ENCODE results near the gene LMAN2L.

The LMAN2L gene

DNA sequence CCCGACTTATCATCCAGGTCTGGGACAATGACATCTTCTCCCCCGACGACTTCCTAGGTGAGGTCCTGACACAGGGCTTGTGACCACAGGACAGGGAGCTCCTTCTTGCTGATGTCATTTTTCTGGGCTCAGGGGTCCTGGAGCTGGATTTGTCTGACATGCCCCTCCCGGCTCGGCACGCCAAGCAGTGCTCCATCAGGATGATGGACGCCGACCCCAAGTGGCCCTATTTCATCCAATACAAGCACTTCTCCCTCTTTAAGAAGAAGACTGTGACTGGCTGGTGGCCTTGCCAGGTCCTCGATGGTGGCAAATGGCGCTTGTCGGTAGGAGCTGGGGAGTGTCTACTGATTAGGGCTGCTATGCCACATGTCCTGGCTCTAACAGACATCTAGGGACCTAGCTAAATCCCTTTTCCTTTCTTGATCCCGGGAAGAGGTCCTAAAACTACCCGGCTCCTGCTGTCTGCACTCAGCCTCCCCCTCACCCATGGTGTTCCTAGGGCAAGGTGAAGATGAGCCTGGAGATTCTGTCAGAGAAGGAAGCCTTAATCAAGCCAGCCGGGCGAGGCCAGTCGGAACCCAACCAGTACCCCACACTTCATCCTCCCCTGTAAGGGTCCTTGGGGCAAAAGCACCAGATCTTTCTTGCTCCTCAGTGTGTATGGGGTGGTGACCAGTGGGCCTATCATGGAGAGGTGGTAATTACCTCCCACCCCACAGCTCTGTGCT, 36.7 kb downstream of the LMAN2L start:
- no peak for DNase-seq

DNA sequence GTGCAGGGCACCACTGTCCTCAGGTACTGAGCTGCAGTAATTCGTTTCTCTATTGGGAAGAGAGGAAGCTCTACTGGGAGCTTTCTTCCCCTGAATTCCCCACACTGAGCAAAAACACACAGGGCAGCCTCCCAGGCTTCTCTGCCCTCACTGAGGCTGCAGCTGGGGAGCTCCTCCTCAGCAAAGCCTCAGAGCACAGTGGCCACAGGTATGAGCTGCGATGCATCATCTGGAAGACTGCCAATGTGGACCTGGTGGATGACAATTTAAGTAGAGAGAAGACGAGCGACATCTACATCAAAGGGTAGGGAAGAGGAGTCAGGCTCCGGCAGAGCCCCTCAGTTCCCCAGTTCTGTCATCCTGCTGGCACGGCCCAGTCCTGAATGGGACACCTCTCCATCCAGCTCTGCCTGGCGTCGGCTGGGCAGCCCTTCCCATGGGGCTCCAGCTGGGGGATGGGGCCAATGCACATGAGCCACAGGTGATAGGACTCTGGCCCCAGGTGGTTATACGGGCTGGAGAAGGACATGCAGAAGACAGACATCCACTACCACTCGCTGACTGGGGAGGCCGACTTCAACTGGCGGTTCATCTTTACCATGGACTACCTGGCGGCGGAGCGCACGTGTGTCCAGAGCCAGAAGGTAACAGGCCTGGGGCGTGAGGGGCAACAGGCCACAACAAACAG, 37.6 kb downstream of the LMAN2L start:
- DNase-seq: no peak

- DNase-seq: no peak
These were observed 38.2 kb downstream of the LMAN2L start for GRCh38 chr2:96701636-96702035.

DNA sequence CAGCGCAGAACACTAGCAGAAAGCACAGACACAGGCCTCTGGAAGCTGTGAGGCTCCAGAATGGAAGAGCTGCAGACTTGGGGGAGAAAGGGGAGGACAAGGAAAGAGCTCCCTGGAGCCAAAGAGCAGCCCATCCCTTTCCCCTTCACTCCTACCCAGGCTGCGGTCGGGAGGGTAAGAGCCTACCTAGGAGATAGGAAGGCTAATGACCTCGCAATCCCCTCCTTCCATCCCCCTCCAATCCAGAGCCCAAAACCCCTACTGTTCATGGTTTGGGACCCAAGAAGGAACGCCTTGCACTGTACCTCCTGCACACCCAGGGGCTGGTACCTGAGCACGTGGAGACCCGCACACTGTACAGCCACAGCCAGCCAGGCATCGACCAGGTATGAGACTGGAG, 39.8 kb downstream of the LMAN2L start:
- DNase-seq: no peak

DNA sequence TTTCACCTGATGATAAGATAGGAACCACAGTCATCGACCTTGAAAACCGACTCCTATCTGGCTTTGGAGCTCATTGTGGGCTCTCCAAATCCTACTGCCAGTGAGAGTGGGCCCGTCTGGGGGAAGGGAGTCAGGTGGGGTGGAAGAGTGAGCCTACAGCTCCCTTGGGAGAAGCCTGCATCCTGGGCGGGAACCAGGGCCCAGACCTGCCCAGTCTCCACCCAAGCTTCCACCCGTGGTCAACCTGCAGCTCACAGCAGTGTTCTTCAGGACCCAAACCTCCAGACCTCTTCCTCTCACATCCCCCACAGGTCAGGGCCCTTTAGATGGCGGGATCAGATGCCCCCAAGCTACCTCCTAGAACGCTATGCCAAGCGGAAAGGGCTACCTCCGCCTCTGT, 40.2 kb downstream of the LMAN2L start:
- DNase-seq: no peak

DNA sequence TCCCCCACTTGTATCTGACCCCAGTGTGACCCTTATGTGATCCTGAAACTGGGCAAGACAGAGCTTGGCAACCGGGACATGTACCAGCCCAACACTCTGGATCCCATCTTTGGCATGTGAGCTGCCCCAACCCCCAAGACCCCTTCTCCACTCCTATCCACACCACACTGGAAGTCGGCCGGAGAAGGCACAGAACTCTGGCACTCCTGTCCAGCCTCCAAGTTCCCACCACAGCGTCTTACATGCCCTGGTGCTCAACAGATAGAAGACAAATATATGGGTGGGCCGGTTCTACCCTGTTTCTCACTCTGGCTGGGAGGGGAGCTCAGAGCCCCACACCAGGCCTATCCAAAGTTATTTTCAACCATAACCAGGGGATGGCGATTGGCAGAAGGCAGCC, 40.8 kb downstream of the LMAN2L start:
- no peak for DNase-seq

- no peak for DNase-seq
These were observed 41.5 kb downstream of the LMAN2L start for GRCh38 chr2:96698221-96698861.

DNA sequence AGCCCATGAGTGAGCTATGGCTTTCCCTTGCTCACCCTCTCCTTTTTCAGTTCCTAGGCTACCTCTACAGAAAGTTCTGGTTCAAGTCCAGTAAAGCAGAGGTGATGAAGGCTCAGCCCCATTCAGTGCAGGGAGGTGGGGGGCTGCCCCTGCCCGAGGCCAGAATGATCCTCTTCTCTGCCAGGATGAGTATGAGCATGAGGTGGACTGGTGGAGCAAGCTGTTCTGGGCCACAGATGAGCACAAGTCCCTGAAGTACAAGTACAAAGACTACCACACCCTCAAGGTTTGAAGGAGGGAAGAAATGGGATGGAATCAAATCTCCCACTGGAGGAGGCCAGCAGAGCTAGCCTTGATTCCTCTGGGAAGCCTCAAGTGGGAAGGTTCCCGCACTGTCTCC, 42.4 kb downstream of the LMAN2L start:
- no peak for DNase-seq

GRCh38 chr2:96695602-96696001, 44.3 kb downstream of the LMAN2L start:
- DNase-seq: no peak

DNA sequence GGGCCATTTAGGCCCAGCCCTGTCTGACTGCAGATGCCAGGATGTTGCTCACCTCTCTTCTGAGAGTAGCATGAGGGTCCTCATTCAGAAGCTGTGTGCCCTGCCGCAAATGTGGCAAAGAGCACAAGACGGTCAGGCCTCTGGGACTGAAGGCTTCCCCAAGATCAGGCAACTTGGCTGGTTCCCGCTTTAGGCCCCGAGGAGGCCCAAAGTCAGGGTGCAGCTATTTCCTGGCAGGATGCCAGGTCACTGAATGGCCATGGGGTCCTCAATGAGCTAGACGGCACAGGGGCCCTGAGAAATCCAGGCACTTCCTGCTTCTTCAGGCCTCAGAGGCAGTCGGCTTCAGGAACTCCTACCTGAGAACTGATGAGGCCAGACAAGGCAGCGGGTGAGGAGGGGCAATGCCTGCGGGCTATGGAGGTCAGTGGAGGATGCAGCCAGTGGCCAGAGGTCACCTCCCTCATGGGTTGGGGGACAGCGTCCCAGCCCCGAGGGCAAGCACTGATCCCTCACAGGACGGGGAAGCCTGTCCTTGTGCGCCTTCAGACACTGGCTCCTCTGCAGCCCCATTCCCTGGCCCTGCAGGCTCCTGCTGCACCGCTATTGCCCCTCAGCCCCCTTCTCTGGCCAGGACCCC, 44.9 kb downstream of the LMAN2L start:
- no peak for DNase-seq

- DNase-seq: no peak
These were observed 45.6 kb downstream of the LMAN2L start for GRCh38 chr2:96694279-96694678.

- DNase-seq: no peak
These were observed 46.3 kb downstream of the LMAN2L start for GRCh38 chr2:96693286-96694200.

- no peak for DNase-seq
These were observed 47.5 kb downstream of the LMAN2L start for GRCh38 chr2:96692094-96692971.

- no peak for DNase-seq
These were observed 48.7 kb downstream of the LMAN2L start for GRCh38 chr2:96691022-96691612.

DNA sequence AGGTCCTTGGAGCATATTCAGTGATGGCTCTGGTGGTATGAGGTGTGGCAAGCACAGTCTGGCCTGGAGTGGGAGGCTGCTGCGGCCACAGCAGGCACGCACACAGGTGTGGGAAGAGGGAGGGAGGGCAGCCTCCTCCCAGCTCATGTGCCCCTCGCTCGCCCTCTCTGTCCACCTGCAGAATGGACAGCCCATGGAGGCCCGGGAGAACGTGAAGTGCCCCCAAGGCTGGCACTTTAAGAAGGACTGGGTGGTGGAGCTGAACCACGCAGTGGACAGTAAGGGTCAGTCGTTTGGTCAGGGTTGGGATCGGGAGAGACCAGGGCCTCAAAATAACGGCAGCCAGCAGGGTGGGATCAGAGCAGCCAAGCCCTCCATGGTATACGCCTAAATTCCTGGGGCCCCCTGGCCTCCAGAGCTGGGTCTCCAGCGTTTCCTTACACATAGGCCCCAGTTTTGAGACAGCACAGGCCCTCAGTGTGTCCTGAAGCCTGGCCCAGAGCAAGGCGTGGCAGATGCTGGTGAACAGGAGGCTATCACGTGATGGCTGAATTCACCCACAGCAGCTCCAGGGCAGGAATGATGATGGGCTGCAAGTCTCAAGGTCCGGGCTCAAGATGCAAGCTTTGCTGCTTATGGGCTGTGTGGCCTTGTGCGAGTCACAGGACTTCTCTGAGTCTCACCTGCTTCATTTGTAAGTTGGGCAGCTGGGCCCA, 49.4 kb downstream of the LMAN2L start:
- no peak for DNase-seq

- DNase-seq: no peak
These were observed 50.4 kb downstream of the LMAN2L start for GRCh38 chr2:96689431-96689991.

DNA sequence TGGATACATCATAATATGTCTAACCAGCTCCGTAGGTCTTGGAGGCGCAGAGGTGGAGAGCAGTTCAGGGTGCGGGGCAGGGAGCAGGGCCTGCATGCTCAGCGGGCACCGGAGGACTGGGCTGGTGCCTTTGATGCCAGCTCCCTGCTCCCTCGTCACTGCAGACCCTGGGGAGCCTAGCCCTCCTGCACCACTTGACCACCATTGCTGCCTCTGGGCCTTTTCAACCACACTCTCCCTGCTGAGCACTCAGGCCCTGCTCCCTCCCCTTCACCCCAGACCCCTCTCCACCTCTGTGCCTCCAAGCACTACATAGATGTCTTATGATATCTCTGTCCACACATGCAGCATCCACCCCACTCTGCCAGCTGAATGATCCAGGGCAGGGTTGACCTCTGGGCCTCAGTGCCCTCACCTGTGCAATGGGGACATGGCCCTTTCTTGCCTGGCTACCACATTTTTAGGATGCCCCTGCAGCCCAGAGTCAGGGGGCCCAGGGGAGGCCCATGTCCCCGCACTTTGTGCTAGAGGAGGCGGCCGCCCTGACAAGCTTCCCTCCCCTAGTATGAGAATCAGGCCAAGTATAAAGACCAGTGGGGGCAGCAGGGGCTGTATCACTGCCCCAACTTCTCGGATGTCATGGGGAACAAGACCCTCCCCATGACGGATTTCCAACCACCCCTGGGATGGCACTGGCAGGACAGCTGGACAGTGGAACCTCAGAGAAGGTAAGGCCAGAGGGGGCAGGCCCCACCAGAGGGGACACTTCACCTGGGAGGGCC, 51.0 kb downstream of the LMAN2L start:
- DNase-seq: no peak

GRCh38 chr2:96687711-96688640, 51.9 kb downstream of the LMAN2L start:
- DNase-seq: no peak

Measured in fibroblast of skin of right quadriceps (primary cell).